Thyroid gland (tissue), 4 donors: ENCODE measurements around the gene MAPK7.

Experiments used
- CTCF ChIP-seq, 6 experiments: fragments of 200-600 bp in 3 of 6; fragments of 450-650 bp in 3 of 6; sonication (generic) in 3 of 6; IDR thresholded peaks; one replicate each; pipeline ENCODE4 v1.5.1; 2016 to 2019; ENCODE audit warnings: antibody characterized with exemption in 6 of 6, mild to moderate bottlenecking in 2 of 6, inconsistent platforms in 1 of 6, moderate library complexity in 1 of 6
- POLR2A ChIP-seq, 2 donors: fragments of 450-650 bp; IDR thresholded peaks; one replicate each; pipeline ENCODE4 v1.6.1; 2017; ENCODE audit warnings: antibody characterized with exemption in 2 of 2, mild to moderate bottlenecking in 2 of 2, moderate library complexity in 1 of 2

DNA sequence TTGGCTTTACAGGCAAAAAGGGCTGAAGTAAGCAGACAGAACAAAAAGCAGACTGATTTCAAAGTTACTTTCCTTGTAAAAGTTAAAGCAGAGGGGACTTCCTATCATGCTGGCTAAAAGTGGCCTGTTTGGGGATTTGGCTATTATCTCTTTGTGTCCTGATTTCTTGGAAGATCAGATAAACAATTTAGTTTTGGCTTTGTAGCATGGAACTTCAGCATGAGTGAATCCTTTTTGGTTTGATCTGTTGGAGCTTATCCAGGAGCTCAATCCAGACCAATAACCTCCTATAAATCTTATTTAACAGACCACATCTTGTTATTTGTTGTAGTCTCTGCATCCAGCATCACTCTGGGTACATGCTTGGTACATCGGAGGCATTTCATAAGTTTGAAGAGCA is 23.9 kb downstream of the MAPK7 start:
- TF ChIP-seq CTCF (IDR thresholded peaks at IDR 0.05) (no peak), POLR2A (IDR thresholded peaks at IDR 0.05) (no peak)
